Osteoblast (primary cell): ENCODE measurements around the gene TENT5C. TPM values are rescaled to one million over a fixed set of nuclear protein-coding genes. Genes with fewer than 3 reads are reported as not detected.

Experiments used
- DNase-seq: peaks from one replicate; pipeline ENCODE4 v3.0.0; 2011; ENCODE audit warnings: low spot score, mixed read lengths; ENCODE audit not compliant: insufficient read length; ENCODE audit errors: missing footprints
- H2AFZ ChIP-seq: 2 replicates; pipeline ENCODE4 v1.6.0; 2011; ENCODE audit warnings: mild to moderate bottlenecking, low read length
- H3K27ac ChIP-seq: 2 replicates; pipeline ENCODE4 v1.5.1; 2011; ENCODE audit warnings: mild to moderate bottlenecking, low read depth, low read length, moderate library complexity
- H3K27me3 ChIP-seq: 2 replicates; pipeline ENCODE4 v1.6.0; 2012; ENCODE audit warnings: mild to moderate bottlenecking, control low read depth, inconsistent platforms, low read length, moderate library complexity; ENCODE audit not compliant: insufficient read depth
- H3K36me3 ChIP-seq: 2 replicates; pipeline ENCODE4 v1.5.1; 2011; ENCODE audit warnings: mild to moderate bottlenecking, low read length, control low read depth, moderate library complexity; ENCODE audit not compliant: insufficient read depth
- H3K4me1 ChIP-seq: 2 replicates; pipeline ENCODE4 v1.5.1; 2011; ENCODE audit warnings: mild to moderate bottlenecking, low read length, control low read depth, moderate library complexity; ENCODE audit not compliant: insufficient read depth
- H3K4me2 ChIP-seq: 2 replicates; pipeline ENCODE4 v1.6.0; 2011; ENCODE audit warnings: mild to moderate bottlenecking, low read length; ENCODE audit not compliant: insufficient read depth
- H3K4me3 ChIP-seq: fragments of 200-600 bp; sonication (generic); 3 replicates; pipeline ENCODE4 v1.5.1; 2012; ENCODE audit warnings: mild to moderate bottlenecking, low read length, inconsistent platforms; ENCODE audit not compliant: insufficient read depth
- H3K79me2 ChIP-seq: 2 replicates; pipeline ENCODE4 v1.6.0; 2012; ENCODE audit warnings: mild to moderate bottlenecking, low read length, control low read depth, inconsistent platforms; ENCODE audit not compliant: insufficient read depth
- H3K9me3 ChIP-seq: 2 replicates; pipeline ENCODE4 v1.5.1; 2011; ENCODE audit warnings: low read depth, low read length, control low read depth
- H4K20me1 ChIP-seq: 2 replicates; pipeline ENCODE4 v1.6.0; 2012; ENCODE audit warnings: mild to moderate bottlenecking, low read length, control low read depth; ENCODE audit not compliant: insufficient read depth
- total RNA-seq: library from RNA; depleted of rRNA; stranded (reverse); fragments of >200 nt; gene quantifications from 2 replicates; pipeline ENCODE4 v1.2.3, GENCODE V29; 2012
- TF ChIP-seq, protein P1 (sequence below): IDR thresholded peaks from 2 replicates; pipeline ENCODE4 v1.5.1; 2011; ENCODE audit warnings: mild to moderate bottlenecking, low read depth, low read length, moderate library complexity; ENCODE audit errors: extremely low read depth

TENT5C gene
- total RNA-seq, 1 donor: 0.36 TPM

DNA sequence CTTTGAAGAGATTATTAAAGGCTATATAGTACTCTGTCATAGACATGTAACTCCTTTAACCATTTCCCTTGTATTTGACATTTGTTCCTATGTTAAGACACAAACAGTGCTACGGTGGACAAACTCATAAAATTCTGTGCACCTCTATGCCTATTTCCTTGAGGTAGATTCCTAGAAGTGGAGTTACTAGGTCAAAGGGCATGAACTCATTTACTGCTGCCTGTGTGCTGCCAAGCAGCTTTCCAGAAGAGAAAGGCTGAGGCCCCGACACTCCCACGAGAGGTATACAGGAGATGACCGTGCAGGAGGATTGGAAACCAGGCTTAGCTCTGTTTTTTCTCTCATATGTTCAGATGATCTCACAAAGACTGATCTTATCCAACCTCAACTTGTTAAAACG, 34.4 kb upstream of the TENT5C start:
- no peaks in the 10 kb centered on the region for H3K36me3 ChIP-seq
- DNase-seq: no peak
- H2AFZ ChIP-seq: no peak overlapping the region
- no peaks in the 10 kb centered on the region for H3K79me2 ChIP-seq
- TF ChIP-seq, protein P1, sequence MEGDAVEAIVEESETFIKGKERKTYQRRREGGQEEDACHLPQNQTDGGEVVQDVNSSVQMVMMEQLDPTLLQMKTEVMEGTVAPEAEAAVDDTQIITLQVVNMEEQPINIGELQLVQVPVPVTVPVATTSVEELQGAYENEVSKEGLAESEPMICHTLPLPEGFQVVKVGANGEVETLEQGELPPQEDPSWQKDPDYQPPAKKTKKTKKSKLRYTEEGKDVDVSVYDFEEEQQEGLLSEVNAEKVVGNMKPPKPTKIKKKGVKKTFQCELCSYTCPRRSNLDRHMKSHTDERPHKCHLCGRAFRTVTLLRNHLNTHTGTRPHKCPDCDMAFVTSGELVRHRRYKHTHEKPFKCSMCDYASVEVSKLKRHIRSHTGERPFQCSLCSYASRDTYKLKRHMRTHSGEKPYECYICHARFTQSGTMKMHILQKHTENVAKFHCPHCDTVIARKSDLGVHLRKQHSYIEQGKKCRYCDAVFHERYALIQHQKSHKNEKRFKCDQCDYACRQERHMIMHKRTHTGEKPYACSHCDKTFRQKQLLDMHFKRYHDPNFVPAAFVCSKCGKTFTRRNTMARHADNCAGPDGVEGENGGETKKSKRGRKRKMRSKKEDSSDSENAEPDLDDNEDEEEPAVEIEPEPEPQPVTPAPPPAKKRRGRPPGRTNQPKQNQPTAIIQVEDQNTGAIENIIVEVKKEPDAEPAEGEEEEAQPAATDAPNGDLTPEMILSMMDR: no peak
- no peaks in the 10 kb centered on the region for H3K4me1 ChIP-seq
- no peak overlapping the region for H3K4me3 ChIP-seq
- H3K9me3 ChIP-seq: no peaks in the 10 kb centered on the region
- H4K20me1 ChIP-seq: no peaks in the 10 kb centered on the region
- H3K4me2 ChIP-seq: no peak overlapping the region
- peaks cover 9% of the 10 kb centered on the region for H3K27me3 ChIP-seq
- H3K27ac ChIP-seq: no peak overlapping the region

DNA sequence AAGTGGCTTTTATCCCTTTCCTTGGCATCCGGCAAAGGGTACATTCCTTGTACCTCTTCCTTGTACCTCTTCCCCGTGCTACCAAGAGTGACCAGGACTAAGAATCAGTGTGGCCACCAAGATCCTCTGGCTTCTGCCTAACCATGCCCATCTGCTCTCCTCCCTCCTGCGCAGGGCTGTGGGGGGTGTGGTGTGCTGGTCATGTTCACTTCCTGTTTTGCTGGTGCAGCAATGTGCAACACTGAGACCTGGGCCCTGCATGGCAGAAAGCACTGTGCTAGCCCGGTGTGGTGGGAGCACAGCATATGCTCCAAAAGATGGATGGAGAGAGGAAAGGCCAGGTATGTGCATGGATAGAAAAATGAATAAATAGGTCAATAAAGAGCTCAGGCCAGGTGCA, 33.3 kb upstream of the TENT5C start:
- no peak overlapping the region for H3K27ac ChIP-seq
- TF ChIP-seq, protein P1: no peak
- H3K79me2 ChIP-seq: no peaks in the 10 kb centered on the region
- no peak overlapping the region for H2AFZ ChIP-seq
- H3K27me3 ChIP-seq: peaks cover 9% of the 10 kb centered on the region
- H4K20me1 ChIP-seq: no peaks in the 10 kb centered on the region
- H3K4me2 ChIP-seq: no peak overlapping the region
- peak; percentile 35 for DNase-seq
- no peaks in the 10 kb centered on the region for H3K4me1 ChIP-seq
- H3K4me3 ChIP-seq: no peak overlapping the region
- no peaks in the 10 kb centered on the region for H3K36me3 ChIP-seq
- no peaks in the 10 kb centered on the region for H3K9me3 ChIP-seq

DNA sequence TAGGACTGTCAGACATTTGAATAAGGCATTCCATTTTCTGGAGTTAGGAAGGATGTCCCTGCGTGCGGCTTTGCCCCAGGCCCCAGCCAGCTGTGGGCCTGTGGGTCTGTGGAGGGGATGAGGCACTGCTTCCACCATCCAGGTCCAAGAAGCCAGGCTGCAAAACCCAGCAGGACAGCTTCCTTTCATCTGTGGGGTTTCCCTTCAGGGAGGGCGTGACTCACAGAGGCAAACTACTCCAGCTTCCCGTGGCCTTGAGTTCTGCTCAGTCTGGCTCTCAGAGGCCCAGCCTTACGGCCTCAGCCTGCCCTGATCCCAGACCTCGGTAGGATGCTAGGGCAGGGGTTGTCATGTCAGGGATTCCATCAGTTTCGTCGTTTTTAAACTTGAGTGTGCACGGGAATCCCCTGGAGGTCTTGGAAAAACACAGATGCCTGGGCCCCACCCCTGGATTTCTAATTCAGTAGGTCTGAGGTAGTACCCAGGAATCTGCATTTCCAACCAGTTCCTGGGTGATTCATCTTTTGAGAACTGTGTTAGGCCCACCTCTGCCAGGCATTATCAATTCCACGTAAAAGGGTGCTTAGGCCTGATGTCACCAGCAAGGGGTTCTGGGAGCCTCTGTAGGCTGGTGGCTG, 32.3 kb upstream of the TENT5C start:
- Histone ChIP-seq H3K4me2 (no peak overlapping the region), H3K36me3 (no peaks in the 10 kb centered on the region), H3K79me2 (no peaks in the 10 kb centered on the region), H3K9me3 (no peaks in the 10 kb centered on the region), H3K4me3 (no peak overlapping the region), H3K27ac (no peak overlapping the region), H3K4me1 (no peaks in the 10 kb centered on the region), H4K20me1 (no peaks in the 10 kb centered on the region), H2AFZ (no peak overlapping the region), H3K27me3 (peaks cover 9% of the 10 kb centered on the region)
- TF ChIP-seq, protein P1: no peak
- peak; percentile 59 for DNase-seq

DNA sequence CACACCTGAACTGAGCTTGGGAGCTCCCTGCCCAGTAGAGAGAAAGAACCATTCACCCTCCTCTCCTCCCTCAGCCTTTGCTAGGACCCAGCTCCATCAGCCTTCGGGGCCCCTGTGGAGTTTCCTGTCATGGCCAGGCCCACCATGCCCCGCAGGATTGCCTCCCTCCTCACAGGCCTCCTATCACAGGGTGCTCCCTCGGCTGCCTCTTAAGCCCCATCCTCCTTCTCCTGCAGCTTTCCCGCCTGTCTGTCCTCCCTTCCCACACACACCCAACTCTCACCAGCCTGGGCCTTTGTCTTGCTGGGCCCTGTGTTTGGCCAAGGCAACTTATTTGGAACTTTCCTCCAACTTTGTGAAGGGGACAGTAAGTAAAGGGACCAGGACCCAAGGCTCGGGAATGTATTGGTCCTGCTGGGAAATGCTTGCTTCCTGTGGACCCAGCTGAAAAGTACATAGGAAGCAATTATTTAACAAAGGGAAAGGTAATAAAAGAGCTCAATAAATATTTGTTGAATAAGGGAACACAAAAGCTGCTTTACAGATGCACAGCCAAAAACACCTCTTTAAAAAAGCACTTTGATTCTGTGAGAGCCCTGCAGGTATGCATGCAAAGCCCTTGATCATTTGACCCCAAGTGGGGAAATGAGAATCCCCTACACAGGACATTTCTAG, 31.6 kb upstream of the TENT5C start:
- Histone ChIP-seq H3K4me1 (no peaks in the 10 kb centered on the region), H3K4me2 (no peak overlapping the region), H3K36me3 (no peaks in the 10 kb centered on the region), H3K79me2 (no peaks in the 10 kb centered on the region), H3K27me3 (peaks cover 9% of the 10 kb centered on the region), H3K27ac (no peak overlapping the region), H4K20me1 (no peaks in the 10 kb centered on the region), H3K4me3 (no peak overlapping the region), H3K9me3 (no peaks in the 10 kb centered on the region), H2AFZ (no peak overlapping the region)
- no peak for DNase-seq
- TF ChIP-seq, protein P1: no peak
